ENCODE measurements around the gene MYO5B. TPM values are rescaled to one million over a fixed set of nuclear protein-coding genes. Genes with fewer than 3 reads are reported as not detected.

The MYO5B gene
- polyA plus RNA-seq, 2 of the 4 experiments (the other 2 are of a cell fraction): 6.4 to 18.4 TPM

DNA sequence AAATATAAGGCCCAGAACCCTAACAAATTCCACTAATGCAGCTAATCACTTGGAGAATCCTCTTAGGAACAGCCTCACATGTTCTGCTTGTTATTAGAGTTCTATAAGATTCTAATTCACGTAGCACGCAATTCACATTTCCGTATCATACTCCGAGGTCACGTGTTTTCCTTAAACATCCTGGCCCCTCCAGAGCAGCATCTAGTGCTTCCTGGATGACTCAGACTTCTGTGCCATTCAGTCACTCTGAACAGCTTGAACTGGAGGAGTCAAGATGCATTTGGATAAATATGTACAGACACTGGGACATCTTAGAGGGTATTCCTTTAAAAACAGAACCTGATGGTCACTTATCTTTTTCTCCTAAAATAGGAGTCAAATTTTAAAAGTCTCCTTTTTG is 156.5 kb downstream of the MYO5B start:
- POLR2A ChIA-PET: no interaction called here
- DNase-seq (ENCODE audit: low read depth in 1 of 2, low spot score in 1 of 2) (no peak), ATAC-seq (no peak)

DNA sequence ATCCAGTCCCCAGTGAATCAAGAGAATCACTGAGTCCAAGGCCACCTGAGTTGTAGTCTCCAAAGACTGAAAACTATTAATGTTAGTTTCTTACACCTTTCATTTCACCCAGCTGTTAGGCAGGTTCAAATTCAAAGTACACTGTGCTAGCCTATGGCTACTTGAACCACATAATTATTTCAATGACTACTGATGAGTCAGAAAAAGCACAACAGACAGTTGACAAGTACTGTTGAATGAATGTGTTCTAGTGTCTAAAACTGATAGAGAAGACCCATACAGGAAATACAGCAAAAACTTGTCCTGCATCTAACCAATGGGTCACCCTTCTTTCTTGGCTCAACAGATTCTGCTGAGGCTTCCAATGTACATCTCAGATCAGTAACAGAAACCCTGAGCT is 160.9 kb downstream of the MYO5B start:
- no peak for DNase-seq (ENCODE audit: low read depth in 1 of 2, low spot score in 1 of 2)
- no peak for TF ChIP-seq ZSCAN20 (CRISPR knock-in tag; IDR thresholded peaks at IDR 0.05)
- TF ChIP-seq KDM5A (IDR thresholded peaks at IDR 0.05): no peak
- TF ChIP-seq SREBF2 (IDR thresholded peaks at IDR 0.05): no peak
- TF ChIP-seq, protein P1, sequence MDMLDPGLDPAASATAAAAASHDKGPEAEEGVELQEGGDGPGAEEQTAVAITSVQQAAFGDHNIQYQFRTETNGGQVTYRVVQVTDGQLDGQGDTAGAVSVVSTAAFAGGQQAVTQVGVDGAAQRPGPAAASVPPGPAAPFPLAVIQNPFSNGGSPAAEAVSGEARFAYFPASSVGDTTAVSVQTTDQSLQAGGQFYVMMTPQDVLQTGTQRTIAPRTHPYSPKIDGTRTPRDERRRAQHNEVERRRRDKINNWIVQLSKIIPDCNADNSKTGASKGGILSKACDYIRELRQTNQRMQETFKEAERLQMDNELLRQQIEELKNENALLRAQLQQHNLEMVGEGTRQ (IDR thresholded peaks at IDR 0.05): no peak
- no peak for TF ChIP-seq TFCP2L1 (CRISPR knock-in tag; IDR thresholded peaks at IDR 0.05)
- TF ChIP-seq EHMT2 (IDR thresholded peaks at IDR 0.05; ENCODE audit: low read depth): no peak
- TF ChIP-seq MYC (IDR thresholded peaks at IDR 0.05; ENCODE audit: borderline replicate concordance, low read length): no peak
- TF ChIP-seq, protein P2, sequence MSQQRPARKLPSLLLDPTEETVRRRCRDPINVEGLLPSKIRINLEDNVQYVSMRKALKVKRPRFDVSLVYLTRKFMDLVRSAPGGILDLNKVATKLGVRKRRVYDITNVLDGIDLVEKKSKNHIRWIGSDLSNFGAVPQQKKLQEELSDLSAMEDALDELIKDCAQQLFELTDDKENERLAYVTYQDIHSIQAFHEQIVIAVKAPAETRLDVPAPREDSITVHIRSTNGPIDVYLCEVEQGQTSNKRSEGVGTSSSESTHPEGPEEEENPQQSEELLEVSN (IDR thresholded peaks at IDR 0.05; ENCODE audit: borderline replicate concordance, low read depth): no peak
- TF ChIP-seq JUN (IDR thresholded peaks at IDR 0.05): no peak
- TF ChIP-seq, protein P3, sequence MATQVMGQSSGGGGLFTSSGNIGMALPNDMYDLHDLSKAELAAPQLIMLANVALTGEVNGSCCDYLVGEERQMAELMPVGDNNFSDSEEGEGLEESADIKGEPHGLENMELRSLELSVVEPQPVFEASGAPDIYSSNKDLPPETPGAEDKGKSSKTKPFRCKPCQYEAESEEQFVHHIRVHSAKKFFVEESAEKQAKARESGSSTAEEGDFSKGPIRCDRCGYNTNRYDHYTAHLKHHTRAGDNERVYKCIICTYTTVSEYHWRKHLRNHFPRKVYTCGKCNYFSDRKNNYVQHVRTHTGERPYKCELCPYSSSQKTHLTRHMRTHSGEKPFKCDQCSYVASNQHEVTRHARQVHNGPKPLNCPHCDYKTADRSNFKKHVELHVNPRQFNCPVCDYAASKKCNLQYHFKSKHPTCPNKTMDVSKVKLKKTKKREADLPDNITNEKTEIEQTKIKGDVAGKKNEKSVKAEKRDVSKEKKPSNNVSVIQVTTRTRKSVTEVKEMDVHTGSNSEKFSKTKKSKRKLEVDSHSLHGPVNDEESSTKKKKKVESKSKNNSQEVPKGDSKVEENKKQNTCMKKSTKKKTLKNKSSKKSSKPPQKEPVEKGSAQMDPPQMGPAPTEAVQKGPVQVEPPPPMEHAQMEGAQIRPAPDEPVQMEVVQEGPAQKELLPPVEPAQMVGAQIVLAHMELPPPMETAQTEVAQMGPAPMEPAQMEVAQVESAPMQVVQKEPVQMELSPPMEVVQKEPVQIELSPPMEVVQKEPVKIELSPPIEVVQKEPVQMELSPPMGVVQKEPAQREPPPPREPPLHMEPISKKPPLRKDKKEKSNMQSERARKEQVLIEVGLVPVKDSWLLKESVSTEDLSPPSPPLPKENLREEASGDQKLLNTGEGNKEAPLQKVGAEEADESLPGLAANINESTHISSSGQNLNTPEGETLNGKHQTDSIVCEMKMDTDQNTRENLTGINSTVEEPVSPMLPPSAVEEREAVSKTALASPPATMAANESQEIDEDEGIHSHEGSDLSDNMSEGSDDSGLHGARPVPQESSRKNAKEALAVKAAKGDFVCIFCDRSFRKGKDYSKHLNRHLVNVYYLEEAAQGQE (IDR thresholded peaks at IDR 0.05): no peak
- TF ChIP-seq EP300 (IDR thresholded peaks at IDR 0.05): no peak

More for the DNA sequence above, 156.5 kb downstream of the MYO5B start:
- FAIRE-seq: no peak
- Histone ChIP-seq H3K4me1 (no peaks in the 10 kb centered on the region), H3K4me2 (no peak overlapping the region), H3K27ac (no peak overlapping the region), H3K4me3 (no peak overlapping the region), H3K9me3 (no peaks in the 10 kb centered on the region)
- WGBS (ENCODE audit: missing lambda C conversion rate): 62% methylated on average over 5 of the region's 5 CpGs
- CTCF ChIA-PET: no interaction called here
- TF ChIP-seq CBX2 (IDR thresholded peaks at IDR 0.05; ENCODE audit: borderline replicate concordance, low read depth) (no peak), SREBF2 (IDR thresholded peaks at IDR 0.05) (no peak), CEBPB (IDR thresholded peaks at IDR 0.05) (no peak), CHD4 (IDR thresholded peaks at IDR 0.05; ENCODE audit: borderline replicate concordance) (no peak), EHF (CRISPR knock-in tag; IDR thresholded peaks at IDR 0.05) (no peak), RARB (CRISPR knock-in tag; IDR thresholded peaks at IDR 0.05) (no peak)
- TF ChIP-seq, protein P4, sequence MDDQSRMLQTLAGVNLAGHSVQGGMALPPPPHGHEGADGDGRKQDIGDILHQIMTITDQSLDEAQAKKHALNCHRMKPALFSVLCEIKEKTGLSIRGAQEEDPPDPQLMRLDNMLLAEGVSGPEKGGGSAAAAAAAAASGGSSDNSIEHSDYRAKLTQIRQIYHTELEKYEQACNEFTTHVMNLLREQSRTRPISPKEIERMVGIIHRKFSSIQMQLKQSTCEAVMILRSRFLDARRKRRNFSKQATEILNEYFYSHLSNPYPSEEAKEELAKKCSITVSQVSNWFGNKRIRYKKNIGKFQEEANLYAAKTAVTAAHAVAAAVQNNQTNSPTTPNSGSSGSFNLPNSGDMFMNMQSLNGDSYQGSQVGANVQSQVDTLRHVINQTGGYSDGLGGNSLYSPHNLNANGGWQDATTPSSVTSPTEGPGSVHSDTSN (IDR thresholded peaks at IDR 0.05): no peak

DNA sequence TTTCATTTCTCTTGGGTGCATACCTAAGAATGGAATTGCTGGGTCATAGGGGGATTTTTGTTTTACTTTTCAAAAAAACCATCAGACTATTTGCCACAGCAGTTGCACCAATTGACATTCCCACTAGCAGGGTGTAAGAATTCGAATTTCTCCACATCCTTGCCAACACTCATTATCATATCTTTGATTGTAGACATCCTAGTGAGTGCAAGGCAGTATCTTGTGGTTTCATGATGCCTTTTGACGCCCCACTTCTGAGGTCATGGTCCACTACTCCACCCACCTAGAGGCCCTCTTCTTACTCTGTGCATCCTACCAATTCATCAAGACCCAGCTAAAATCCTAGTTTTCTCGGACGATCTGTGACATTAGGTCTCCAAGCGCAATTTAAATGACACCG is 161.9 kb downstream of the MYO5B start:
- 37% methylated on average over 6 of the region's 6 CpGs for WGBS (ENCODE audit: missing lambda C conversion rate)
- Histone ChIP-seq H3K4me1 (no peaks in the 10 kb centered on the region), H3K4me2 (no peak overlapping the region), H3K9me3 (no peaks in the 10 kb centered on the region), H3K27ac (no peak overlapping the region), H3K4me3 (no peak overlapping the region)
- ChIA-PET POLR2A (no interaction called here), CTCF (no interaction called here)
- FAIRE-seq (no peak), DNase-seq (ENCODE audit: low read depth in 1 of 2, low spot score in 1 of 2) (no peak), ATAC-seq (no peak)
- no peak for TF ChIP-seq RCOR1 (IDR thresholded peaks at IDR 0.05; ENCODE audit: low read depth, low read length)
- no peak for TF ChIP-seq ZFP36 (IDR thresholded peaks at IDR 0.05; ENCODE audit: borderline replicate concordance, partially characterized antibody)
- TF ChIP-seq, protein P1 (IDR thresholded peaks at IDR 0.05): no peak
- TF ChIP-seq, protein P4 (IDR thresholded peaks at IDR 0.05): no peak
- TF ChIP-seq HDAC2 (IDR thresholded peaks at IDR 0.05): no peak
- TF ChIP-seq RAD21 (conservative IDR thresholded peaks at IDR 0.05 in 1 of 2, IDR thresholded peaks at IDR 0.05 in 1 of 2): no peak
- TF ChIP-seq HOXB5 (CRISPR knock-in tag; IDR thresholded peaks at IDR 0.05): no peak
- TF ChIP-seq TP53 (CRISPR knock-in tag; IDR thresholded peaks at IDR 0.05): no peak
- no peak for TF ChIP-seq GATA3 (IDR thresholded peaks at IDR 0.05; ENCODE audit: borderline replicate concordance)
- no peak for TF ChIP-seq NFE2L2 (conservative IDR thresholded peaks at IDR 0.05; ENCODE audit: low read length)
- TF ChIP-seq ZNF302 (CRISPR knock-in tag; IDR thresholded peaks at IDR 0.05): no peak

More for the DNA sequence above, 160.9 kb downstream of the MYO5B start:
- ATAC-seq (no peak), FAIRE-seq (no peak)
- ChIA-PET POLR2A (no interaction called here), CTCF (no interaction called here)
- no peaks in the 10 kb centered on the region for H3K4me1 ChIP-seq
- no peaks in the 10 kb centered on the region for H3K9me3 ChIP-seq
- no peak overlapping the region for H3K4me2 ChIP-seq
- H3K27ac ChIP-seq: no peak overlapping the region
- H3K4me3 ChIP-seq: no peak overlapping the region

Data from A549 (cell line).